RWPE1 (cell line): ENCODE data around the gene PLPP1.

ENCODE experiments used
- CTCF ChIA-PET: fragments of 350-600 bp; sonication (Branson Sonifier 250); formaldehyde crosslinking; extraction: SDS; loops from one replicate; lab custom pipeline; 2021; lab: Yijun Ruan, JAX
- POLR2A ChIA-PET: fragments of 400-600 bp; formaldehyde crosslinking; extraction: SDS; loops from one replicate; lab custom pipeline; 2020; ENCODE audit warnings: antibody characterized with exemption; ENCODE audit not compliant: low non-redundant PET; lab: Yijun Ruan, JAX
- DNase-seq: peaks from one replicate; pipeline ENCODE4 v3.0.0; 2012; ENCODE audit warnings: low spot score
- H3K27ac ChIP-seq: fragments of 450-650 bp; 2 replicates; pipeline ENCODE4 v1.5.1; 2017
- TF ChIP-seq, protein P1 (sequence below): fragments of 450-650 bp; conservative IDR thresholded peaks from 2 replicates; pipeline ENCODE4 v1.5.1; 2017; ENCODE audit warnings: low read depth, mild to moderate bottlenecking

Gene PLPP1

DNA sequence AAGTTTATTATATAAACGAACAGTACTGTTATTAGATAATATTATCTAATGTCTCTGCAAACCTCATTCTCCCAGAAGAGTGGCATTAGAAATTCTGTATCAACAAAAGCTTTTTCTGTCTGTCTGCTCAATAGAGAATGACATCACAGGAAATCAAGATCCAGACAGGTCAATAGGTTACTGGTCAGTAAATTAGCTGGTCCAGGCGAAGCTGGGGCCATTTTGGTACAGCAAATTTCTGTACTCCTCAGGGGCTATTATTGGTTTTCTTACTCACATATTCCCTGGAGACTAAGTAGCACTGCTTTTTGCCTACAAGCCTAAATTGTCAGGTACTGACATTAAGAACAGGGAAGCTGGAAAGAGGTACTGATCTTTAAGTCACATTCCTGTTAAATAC is 80.5 kb downstream of the PLPP1 start:
- DNase-seq, result no peak
- H3K27ac ChIP-seq, result no peak overlapping the region
- ChIA-PET CTCF (interaction anchor here (0.6 kb wide), 1 partner anchor 1214 kb away, joined by 5 read pairs; no protein-coding TSS in a partner anchor), POLR2A (no interaction called here)
- TF ChIP-seq, protein P1, sequence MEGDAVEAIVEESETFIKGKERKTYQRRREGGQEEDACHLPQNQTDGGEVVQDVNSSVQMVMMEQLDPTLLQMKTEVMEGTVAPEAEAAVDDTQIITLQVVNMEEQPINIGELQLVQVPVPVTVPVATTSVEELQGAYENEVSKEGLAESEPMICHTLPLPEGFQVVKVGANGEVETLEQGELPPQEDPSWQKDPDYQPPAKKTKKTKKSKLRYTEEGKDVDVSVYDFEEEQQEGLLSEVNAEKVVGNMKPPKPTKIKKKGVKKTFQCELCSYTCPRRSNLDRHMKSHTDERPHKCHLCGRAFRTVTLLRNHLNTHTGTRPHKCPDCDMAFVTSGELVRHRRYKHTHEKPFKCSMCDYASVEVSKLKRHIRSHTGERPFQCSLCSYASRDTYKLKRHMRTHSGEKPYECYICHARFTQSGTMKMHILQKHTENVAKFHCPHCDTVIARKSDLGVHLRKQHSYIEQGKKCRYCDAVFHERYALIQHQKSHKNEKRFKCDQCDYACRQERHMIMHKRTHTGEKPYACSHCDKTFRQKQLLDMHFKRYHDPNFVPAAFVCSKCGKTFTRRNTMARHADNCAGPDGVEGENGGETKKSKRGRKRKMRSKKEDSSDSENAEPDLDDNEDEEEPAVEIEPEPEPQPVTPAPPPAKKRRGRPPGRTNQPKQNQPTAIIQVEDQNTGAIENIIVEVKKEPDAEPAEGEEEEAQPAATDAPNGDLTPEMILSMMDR, result no peak

DNA sequence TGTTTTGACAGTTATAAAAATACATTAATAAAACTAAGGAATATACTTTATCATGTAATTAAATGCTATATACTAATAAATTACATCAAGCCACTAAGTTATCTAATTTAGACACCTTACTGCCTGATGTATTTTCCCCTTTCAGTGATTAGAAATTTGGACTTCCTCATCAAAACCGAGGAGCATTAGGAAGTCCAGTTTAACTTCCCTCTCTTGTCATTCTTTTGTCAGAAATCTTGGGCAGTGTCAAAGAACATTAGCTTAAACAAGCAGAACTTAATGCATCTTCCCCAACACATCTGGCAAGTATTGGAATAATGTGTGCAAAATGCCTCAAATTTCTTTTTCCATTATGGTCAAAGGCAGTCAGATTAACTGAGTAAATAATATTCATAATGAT is 81.6 kb downstream of the PLPP1 start:
- TF ChIP-seq, protein P1, result no peak
- ChIA-PET POLR2A (no interaction called here), CTCF (no interaction called here)
- no peak overlapping the region for H3K27ac ChIP-seq
- DNase-seq, result no peak

DNA sequence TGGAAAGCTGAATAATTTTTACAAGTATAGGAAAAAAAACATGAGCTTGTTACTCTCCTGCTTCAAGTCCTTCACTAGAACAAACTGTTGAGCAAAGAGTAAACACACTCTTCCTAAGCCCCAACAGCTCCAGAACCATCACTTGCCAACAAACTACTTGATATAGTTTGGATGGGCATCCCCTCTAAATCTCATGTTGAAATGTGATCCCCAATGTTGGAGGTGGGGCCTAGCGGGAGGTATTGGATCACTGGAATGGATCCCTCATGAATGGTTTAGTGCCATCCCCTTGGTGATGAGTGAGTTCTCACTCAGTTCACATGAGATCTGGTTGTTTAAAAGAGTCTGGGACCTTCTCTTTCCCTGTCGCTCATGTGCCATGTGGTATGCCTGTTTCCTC is 82.8 kb downstream of the PLPP1 start:
- ChIA-PET CTCF (interaction anchor here (0.6 to 0.7 kb wide), 3 partner anchors 8 to 98 kb away, joined by 3 to 8 read pairs (median 6); no protein-coding TSS in a partner anchor), POLR2A (no interaction called here)
- TF ChIP-seq, protein P1, result no peak
- H3K27ac ChIP-seq, result no peak overlapping the region
- DNase-seq, result no peak

DNA sequence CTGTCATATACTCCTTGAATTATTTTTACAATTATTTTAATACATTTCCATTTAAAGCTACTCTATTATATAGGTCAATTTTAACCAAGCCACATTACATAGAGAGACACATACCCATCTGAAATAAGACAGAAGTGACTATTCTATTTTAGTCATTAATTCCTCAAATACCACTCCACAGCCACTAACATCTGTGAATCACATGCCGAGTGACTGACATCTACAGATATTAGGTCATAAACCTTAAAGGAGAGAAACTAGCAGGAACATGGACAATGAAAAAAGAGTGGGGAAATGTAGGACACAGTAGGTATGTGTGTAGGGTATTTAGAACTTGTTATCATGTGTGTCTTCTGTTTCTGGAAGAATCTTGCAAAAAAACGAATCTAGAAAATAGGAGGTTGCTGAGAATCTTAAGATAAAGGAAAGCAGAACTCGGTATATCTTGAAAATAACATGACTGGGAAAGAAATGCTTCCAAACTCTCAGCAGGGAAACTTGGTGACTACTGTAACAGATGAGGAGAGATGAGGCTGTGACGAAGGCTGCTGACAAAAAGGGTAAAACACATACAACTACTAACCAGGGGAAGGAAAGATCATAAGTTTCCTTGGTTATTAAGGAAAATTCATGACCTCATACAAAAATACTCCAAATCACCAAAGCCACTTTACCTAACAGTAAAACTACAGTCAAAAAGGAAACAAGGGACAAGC is 84.6 kb downstream of the PLPP1 start:
- DNase-seq, result no peak
- POLR2A ChIA-PET, result no interaction called here
- CTCF ChIA-PET, result no interaction called here
- H3K27ac ChIP-seq, result no peak overlapping the region
- TF ChIP-seq, protein P1, result no peak

DNA sequence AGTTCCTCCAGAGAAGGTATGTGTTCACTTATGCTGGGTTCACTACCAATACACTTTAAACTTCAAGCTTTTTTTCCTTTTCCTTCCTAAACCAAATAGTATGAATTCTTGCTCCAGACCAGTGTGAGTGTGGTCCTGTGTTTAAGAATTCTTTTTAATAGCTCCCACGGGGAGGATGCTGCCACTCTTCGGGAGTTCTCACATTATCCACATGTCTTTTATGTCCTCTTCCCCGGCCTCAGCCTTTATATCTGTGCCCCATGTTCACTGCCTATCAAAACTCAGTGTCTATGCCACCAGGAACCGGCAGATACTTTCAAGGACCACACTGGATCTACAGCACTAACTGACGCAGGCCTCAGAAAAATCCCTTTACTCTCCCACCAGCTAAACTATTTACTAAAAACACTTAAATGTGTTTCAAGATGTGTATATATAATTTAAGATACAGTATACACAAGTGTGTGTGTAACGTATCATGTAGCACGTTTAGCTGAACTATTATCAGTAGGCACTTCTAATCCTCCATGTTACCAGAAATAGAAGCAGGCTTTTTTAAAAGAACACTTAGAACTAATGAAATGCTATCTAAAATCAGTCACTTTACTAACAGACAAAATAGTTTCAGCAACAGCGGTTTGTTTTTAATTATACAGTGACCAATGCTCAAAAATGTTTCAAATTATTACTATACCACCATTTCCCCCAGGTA is 88.0 kb downstream of the PLPP1 start:
- DNase-seq, result no peak
- TF ChIP-seq, protein P1, result no peak
- H3K27ac ChIP-seq, result no peak overlapping the region
- CTCF ChIA-PET, result interaction anchor here (0.5 kb wide), 1 partner anchor 31 kb away, joined by 4 read pairs; no protein-coding TSS in a partner anchor
- POLR2A ChIA-PET, result no interaction called here

DNA sequence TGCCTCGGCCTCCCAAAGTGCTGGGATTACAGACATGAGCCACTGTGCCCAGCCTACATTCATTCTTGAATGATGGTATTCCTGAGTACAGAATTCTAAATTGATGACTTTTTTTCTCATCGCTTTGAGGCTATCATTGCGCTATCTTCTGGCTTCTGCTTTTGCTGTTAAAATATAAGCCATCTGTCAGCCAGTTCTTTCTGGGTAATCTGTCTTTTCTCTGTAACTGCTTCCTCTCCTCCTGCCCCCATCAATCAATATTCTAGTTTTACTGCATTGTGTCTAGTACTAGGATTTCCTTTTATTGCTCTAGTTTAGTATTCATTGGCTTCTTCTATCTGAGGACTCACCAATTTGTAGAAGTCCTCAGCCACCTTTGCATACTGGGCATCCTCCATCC is 89.0 kb downstream of the PLPP1 start:
- ChIA-PET POLR2A (no interaction called here), CTCF (no interaction called here)
- TF ChIP-seq, protein P1, result no peak
- DNase-seq, result no peak
- H3K27ac ChIP-seq, result no peak overlapping the region
